Sigmoid colon (tissue), 7 donors: ENCODE measurements around the gene TDRD7. TPM values are rescaled to one million over a fixed set of nuclear protein-coding genes. Genes with fewer than 3 reads are reported as not detected.

Source experiments
- DNase-seq: peaks from one replicate; pipeline ENCODE4 v3.0.0-alpha.2; 2019
- H3K27ac ChIP-seq, 4 donors: fragments of 200-600 bp; sonication (generic); one replicate each; pipeline ENCODE4 v1.5.1; 2016 to 2019; ENCODE audit warnings: mild to moderate bottlenecking in 1 of 4
- H3K27me3 ChIP-seq, 3 donors: fragments of 200-600 bp; sonication (generic); one replicate each; pipeline ENCODE4 v1.5.1; 2019; ENCODE audit warnings: mild to moderate bottlenecking in 1 of 3
- H3K36me3 ChIP-seq, 4 donors: fragments of 200-600 bp; sonication (generic); one replicate each; pipeline ENCODE4 v1.5.1; 2016 to 2019
- H3K4me1 ChIP-seq, 4 donors: fragments of 200-600 bp; sonication (generic); one replicate each; pipeline ENCODE4 v1.5.1; 2017 to 2019
- H3K4me3 ChIP-seq, 4 donors: fragments of 200-600 bp; sonication (generic); one replicate each; pipeline ENCODE4 v1.5.1; 2017 to 2019; ENCODE audit warnings: mild to moderate bottlenecking in 2 of 4, moderate library complexity in 1 of 4
- H3K9me3 ChIP-seq, 4 donors: fragments of 200-600 bp in 3 of 4; sonication (generic) in 3 of 4; one replicate each; pipeline versions ENCODE4 v1.5.1 to v1.6.1; 2013 to 2019
- CTCF ChIP-seq, 4 experiments: fragments of 450-650 bp in 3 of 4; fragments of 200-600 bp in 1 of 4; IDR thresholded peaks; one replicate each; pipeline ENCODE4 v1.5.1; 2016 to 2019; ENCODE audit warnings: antibody characterized with exemption in 4 of 4, mild to moderate bottlenecking in 3 of 4, moderate library complexity in 2 of 4
- EP300 ChIP-seq, 4 donors: sonication (generic); formaldehyde crosslinking; IDR thresholded peaks; one replicate each; pipeline ENCODE4 v1.6.1; 2017; ENCODE audit warnings: antibody characterized with exemption in 4 of 4
- POLR2A ChIP-seq, 2 donors: fragments of 450-650 bp; IDR thresholded peaks; one replicate each; pipeline ENCODE4 v1.6.1; 2016; ENCODE audit warnings: antibody characterized with exemption in 2 of 2, mild to moderate bottlenecking in 2 of 2, moderate library complexity in 2 of 2
- POLR2AphosphoS5 ChIP-seq, 4 donors: sonication (generic); formaldehyde crosslinking; IDR thresholded peaks; one replicate each; pipeline ENCODE4 v1.6.1; 2017; ENCODE audit warnings: antibody characterized with exemption in 4 of 4
- WGBS, 2 donors: extraction: QIAGEN DNeasy Blood & Tissue Kit; methylation state at CpG; one replicate each; pipeline ENCODE4 v1.1.7; 2013; 5-methylcytosine and 5-hydroxymethylcytosine counted together
- intact Hi-C: fragments of 100-400 bp; cut with DNase I; formaldehyde crosslinking; loops from one replicate; pipeline ENCODE4 v1.15.1; 2023
- polyA plus RNA-seq, 3 donors: library from polyadenylated mRNA; stranded (reverse); fragments of 200-250 nt; gene quantifications; one replicate each; pipeline ENCODE4 v1.2.3, GENCODE V29; 2013
- total RNA-seq, 4 donors: library from RNA; depleted of rRNA; stranded (reverse); fragments of >200 nt; gene quantifications; one replicate each; pipeline ENCODE4 v1.1.0, GENCODE V29; 2016
- donor health status: healthy with polysubstance abuse.
- donor health status: Bipolar disorder and iron deficiency.
- donor health status: healthy.

Gene TDRD7
- total and polyA plus RNA-seq, 7 donors, result 10.5 to 25.7 (median 17.5) TPM

DNA sequence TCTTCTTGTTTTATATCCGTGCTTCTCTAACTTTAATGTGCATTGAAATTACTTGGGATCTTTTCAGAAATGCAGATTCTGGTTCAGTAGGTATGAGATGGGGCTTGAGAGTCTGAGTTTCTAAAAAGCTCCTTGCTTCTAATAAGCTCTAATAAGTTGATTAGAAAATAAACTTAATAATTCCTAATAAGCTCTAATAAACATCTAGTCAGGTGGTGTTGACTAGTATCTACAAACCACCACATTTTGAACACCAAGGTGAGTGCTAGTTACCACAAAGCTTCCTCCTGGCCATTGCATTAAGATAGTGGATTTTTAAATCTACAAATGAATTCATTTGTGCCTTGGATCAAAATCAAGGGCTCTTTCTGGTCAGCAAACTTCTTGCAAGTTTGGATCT, 94.9 kb downstream of the TDRD7 start:
- H3K27me3 ChIP-seq, result no peaks in the 10 kb centered on the region
- peaks cover 0 to 65% (median 59%) of the 10 kb centered on the region in 4 donors for H3K4me1 ChIP-seq
- no peak overlapping the region for H3K4me3 ChIP-seq
- 87 to 94% methylated on average over 1 of the region's 1 CpG for WGBS, 2 donors
- no peak overlapping the region for H3K27ac ChIP-seq
- TF ChIP-seq CTCF (IDR thresholded peaks at IDR 0.05) (no peak), POLR2AphosphoS5 (IDR thresholded peaks at IDR 0.05) (no peak), POLR2A (IDR thresholded peaks at IDR 0.05) (no peak), EP300 (IDR thresholded peaks at IDR 0.05) (no peak)
- intact Hi-C loops, result no loop called here
- H3K9me3 ChIP-seq, result no peaks in the 10 kb centered on the region
- no peaks in the 10 kb centered on the region for H3K36me3 ChIP-seq
- no peak for DNase-seq

- no peak for DNase-seq
- H3K4me1 ChIP-seq, result peaks cover 0 to 63% (median 54%) of the 10 kb centered on the region in 4 donors
- intact Hi-C loops, result no loop called here
Observed at GRCh38 chr9:97507428-97507984, 95.6 kb downstream of the TDRD7 start.

GRCh38 chr9:97508852-97509251, 97.0 kb downstream of the TDRD7 start:
- TF ChIP-seq POLR2AphosphoS5 (IDR thresholded peaks at IDR 0.05) (peak in 2 of 4 donors; percentile 43 to 61), EP300 (IDR thresholded peaks at IDR 0.05) (no peak)
- WGBS, 2 donors, result 67 to 68% methylated on average over 4 of the region's 4 CpGs
- Histone ChIP-seq H3K4me1 (peaks cover 0 to 49% (median 40%) of the 10 kb centered on the region in 4 donors), H3K4me3 (no peak overlapping the region), H3K27me3 (no peaks in the 10 kb centered on the region), H3K36me3 (no peaks in the 10 kb centered on the region), H3K27ac (peak overlapping the region in 3 of 4 donors; percentile 0 to 60 (median 24)), H3K9me3 (no peaks in the 10 kb centered on the region)
- intact Hi-C loops, result no loop called here
- no peak for DNase-seq

More at GRCh38 chr9:97507428-97507984, 95.6 kb downstream of the TDRD7 start:
- WGBS, 2 donors, result 95 to 97% methylated on average over 5 of the region's 5 CpGs
- Histone ChIP-seq H3K4me3 (no peak overlapping the region), H3K27ac (no peak overlapping the region), H3K9me3 (no peaks in the 10 kb centered on the region), H3K36me3 (no peaks in the 10 kb centered on the region), H3K27me3 (no peaks in the 10 kb centered on the region)
- TF ChIP-seq EP300 (IDR thresholded peaks at IDR 0.05), result no peak
- no peak for TF ChIP-seq CTCF (IDR thresholded peaks at IDR 0.05)
- TF ChIP-seq POLR2AphosphoS5 (IDR thresholded peaks at IDR 0.05), result no peak
- TF ChIP-seq POLR2A (IDR thresholded peaks at IDR 0.05), result no peak

GRCh38 chr9:97510797-97511654, 99.1 kb downstream of the TDRD7 start:
- WGBS, 2 donors, result 77 to 80% methylated on average over 10 of the region's 10 CpGs
- no peak for DNase-seq
- no peak overlapping the region for H3K4me3 ChIP-seq
- H3K27me3 ChIP-seq, result no peaks in the 10 kb centered on the region
- intact Hi-C loops, result no loop called here
- no peaks in the 10 kb centered on the region for H3K36me3 ChIP-seq
- TF ChIP-seq CTCF (IDR thresholded peaks at IDR 0.05) (no peak), EP300 (IDR thresholded peaks at IDR 0.05) (no peak), POLR2AphosphoS5 (IDR thresholded peaks at IDR 0.05) (no peak), POLR2A (IDR thresholded peaks at IDR 0.05) (no peak)
- H3K9me3 ChIP-seq, result no peaks in the 10 kb centered on the region
- peaks cover 0 to 43% (median 36%) of the 10 kb centered on the region in 4 donors for H3K4me1 ChIP-seq
- peak overlapping the region in 3 of 4 donors; percentile 15 to 48 (median 27) for H3K27ac ChIP-seq
